22Rv1 (cell line): Measurements from ENCODE around the gene SENP8.

Source experiments
- H3K27ac ChIP-seq: fragments of 450-650 bp; 2 replicates; pipeline ENCODE4 v1.5.1; 2017
- ZFX ChIP-seq: fragments of 450-650 bp; IDR thresholded peaks from 2 replicates; pipeline ENCODE4 v1.6.1; 2017; ENCODE audit warnings: antibody characterized with exemption, borderline replicate concordance
- TF ChIP-seq, protein P1 (sequence below): fragments of 450-650 bp; IDR thresholded peaks from 2 replicates; pipeline ENCODE4 v1.5.1; 2017; ENCODE audit warnings: mild to moderate bottlenecking

The SENP8 gene

DNA sequence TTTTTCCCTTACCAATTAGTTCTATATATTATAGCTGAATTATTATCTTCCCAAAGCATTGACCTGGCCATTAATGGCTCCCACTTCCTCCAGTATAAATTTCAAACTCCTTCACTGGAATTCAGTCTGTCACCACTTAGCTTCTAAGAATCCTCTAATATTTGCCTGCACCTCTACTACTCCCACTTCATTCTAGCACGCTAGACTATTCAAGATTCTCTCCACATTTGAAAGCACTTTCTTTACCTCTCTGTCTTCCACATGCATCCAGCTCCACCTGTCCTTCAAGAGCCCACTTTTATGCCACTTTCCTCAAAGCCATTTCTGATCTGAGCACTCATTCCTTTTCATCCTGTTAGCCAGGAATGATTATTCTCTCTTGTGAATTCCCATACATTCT is 15.0 kb downstream of the SENP8 start:
- TF ChIP-seq, protein P1, sequence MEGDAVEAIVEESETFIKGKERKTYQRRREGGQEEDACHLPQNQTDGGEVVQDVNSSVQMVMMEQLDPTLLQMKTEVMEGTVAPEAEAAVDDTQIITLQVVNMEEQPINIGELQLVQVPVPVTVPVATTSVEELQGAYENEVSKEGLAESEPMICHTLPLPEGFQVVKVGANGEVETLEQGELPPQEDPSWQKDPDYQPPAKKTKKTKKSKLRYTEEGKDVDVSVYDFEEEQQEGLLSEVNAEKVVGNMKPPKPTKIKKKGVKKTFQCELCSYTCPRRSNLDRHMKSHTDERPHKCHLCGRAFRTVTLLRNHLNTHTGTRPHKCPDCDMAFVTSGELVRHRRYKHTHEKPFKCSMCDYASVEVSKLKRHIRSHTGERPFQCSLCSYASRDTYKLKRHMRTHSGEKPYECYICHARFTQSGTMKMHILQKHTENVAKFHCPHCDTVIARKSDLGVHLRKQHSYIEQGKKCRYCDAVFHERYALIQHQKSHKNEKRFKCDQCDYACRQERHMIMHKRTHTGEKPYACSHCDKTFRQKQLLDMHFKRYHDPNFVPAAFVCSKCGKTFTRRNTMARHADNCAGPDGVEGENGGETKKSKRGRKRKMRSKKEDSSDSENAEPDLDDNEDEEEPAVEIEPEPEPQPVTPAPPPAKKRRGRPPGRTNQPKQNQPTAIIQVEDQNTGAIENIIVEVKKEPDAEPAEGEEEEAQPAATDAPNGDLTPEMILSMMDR, result no peak
- no peak for TF ChIP-seq ZFX

DNA sequence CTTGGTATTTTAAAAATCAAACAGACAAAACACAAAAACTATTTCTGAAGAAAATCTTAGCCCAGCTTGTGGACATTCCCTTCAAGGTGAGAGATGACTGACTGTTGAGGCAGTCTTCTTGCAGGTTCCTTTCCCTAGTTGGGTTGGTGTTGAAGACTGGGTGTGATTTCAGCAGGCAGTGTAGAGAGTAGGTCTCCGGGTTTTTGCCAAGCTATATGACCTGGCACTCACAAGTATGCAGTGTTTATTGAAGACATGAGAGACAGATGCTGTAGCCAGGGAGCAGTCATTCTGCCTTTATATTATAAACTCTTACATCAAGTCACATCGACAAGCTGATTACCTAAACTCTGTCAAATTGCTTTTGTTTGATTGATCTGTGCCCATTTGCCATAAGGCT is 17.5 kb downstream of the SENP8 start:
- TF ChIP-seq ZFX, result no peak
- TF ChIP-seq, protein P1, result no peak
- peak overlapping the region; percentile 72 for H3K27ac ChIP-seq

More for the DNA sequence above, 15.0 kb downstream of the SENP8 start:
- H3K27ac ChIP-seq, result no peak overlapping the region

DNA sequence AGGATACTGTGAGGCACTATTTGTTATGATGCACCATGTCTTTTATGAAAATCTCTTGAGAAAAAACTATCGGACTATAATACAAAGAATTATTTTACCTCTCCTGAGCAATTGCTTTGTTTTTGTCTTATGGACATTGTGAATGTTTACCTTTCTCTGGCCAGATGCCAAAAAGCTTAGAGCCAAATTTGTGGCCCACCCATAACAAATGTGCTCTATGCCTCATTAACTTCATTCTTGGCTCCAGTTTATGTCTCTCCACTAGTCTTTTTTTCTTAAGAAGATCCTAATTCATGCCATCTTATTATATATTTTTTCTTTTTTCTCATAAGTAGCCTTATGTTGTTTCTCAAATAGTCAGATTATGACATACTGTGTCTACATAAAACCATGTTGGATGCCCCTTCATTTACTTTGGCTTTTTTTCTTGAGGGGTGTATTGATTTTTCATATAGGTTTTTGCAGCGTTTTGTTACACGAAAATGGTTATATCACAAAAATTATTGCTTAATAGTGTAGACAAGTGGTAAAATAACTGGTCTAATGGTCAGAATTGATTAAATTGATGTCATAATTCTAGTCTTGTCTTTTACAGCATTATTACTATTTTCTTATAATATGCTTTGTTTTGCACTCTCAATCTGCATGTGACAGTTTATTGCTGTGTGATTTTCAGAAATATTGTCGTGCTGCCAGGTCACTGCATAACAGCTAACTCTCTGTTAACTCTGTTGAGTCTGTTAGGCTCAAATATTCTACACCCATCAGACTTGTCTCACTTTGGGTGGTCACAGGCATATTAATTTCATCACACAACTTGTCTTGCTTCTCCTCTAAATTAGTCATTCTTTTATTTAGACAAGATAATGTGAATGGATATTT is 18.2 kb downstream of the SENP8 start:
- peak overlapping the region; percentile 72 for H3K27ac ChIP-seq
- no peak for TF ChIP-seq ZFX
- TF ChIP-seq, protein P1, result no peak

DNA sequence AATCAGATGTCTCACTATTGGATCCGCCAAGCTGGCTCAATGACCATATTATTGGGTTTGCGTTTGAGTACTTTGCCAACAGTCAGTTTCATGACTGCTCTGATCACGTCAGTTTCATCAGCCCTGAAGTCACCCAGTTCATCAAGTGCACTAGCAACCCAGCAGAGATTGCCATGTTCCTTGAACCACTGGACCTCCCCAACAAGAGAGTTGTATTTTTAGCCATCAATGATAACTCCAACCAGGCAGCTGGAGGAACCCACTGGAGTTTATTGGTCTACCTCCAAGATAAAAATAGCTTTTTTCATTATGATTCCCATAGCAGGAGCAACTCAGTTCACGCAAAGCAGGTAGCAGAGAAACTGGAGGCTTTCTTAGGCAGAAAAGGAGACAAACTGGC is 21.5 kb downstream of the SENP8 start:
- H3K27ac ChIP-seq, result no peak overlapping the region
- no peak for TF ChIP-seq ZFX
- TF ChIP-seq, protein P1, result no peak

DNA sequence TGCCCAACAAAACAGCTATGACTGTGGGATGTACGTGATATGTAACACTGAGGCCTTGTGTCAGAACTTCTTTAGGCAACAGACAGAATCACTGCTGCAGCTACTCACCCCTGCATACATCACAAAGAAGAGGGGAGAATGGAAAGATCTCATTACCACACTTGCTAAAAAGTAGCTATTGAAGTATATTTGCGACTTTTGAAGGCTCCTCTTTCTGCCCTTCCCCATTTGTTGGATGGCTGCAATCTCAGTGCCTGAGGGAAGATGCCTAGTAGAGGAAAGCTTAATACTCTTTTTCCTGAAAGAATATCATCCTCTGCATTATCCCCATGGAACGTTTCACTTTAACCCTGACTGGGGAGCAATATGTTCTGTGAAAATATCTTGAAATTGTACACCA is 21.9 kb downstream of the SENP8 start:
- TF ChIP-seq, protein P1, result no peak
- no peak for TF ChIP-seq ZFX
- H3K27ac ChIP-seq, result peak overlapping the region; percentile 51; the same call in 1 of the 2 replicates

DNA sequence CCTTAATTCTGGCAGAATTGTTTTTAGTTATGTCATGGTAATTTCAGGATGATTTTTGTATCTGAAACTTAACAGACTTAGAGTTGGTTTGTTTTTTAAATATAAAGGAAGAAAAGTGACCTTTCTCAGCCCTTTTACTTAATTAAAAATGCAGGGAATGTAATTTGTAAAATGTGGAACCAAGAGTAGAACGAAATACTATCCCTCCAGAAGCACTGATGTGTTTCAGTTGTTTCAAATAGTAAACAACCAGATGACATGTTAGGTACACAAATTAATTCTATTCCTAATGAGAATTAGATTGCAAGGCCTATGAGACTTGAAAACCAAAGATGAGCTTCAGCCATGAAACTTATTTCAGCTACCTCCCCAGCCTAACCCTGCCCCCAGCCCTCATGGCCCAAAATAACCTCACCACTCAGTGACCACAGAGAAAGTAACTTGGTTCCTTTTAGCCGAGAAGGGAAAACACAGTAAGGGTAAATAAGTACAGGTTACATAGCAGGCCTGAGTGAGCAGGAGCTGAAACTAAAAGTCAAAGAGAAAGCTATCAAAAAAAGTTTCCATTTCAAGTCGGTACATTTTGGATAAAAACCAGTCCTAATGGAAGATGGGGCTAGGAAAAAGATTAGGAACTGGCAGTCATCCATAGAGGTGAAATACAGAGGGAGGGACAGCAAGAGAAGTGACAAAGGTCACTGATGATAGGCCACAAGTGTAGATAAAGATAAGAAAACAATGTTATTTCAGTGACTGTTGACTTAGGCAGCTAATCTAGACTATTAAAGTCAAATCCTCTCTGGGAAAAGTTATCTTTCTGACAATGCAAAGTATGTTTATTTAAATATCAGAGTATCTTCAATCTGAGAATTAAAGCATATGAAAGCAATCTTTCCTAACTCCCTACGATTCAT is 23.2 kb downstream of the SENP8 start:
- no peak for TF ChIP-seq ZFX
- TF ChIP-seq, protein P1, result no peak
- peak overlapping the region; percentile 51 for H3K27ac ChIP-seq
